Subcutaneous abdominal adipose tissue (tissue), 5 donors: ENCODE data around the gene DCANP1.

Source experiments
- H3K27ac ChIP-seq: one replicate; pipeline ENCODE4 v1.7.0; 2013; ENCODE audit warnings: low read depth, mild to moderate bottlenecking, inconsistent platforms, low read length, moderate library complexity
- H3K27me3 ChIP-seq, 5 donors: one replicate each; pipeline ENCODE4 v1.7.0; 2013; ENCODE audit warnings: low read length in 5 of 5, inconsistent platforms in 1 of 5; ENCODE audit not compliant: control insufficient read depth in 5 of 5, insufficient read depth in 4 of 5
- H3K36me3 ChIP-seq, 5 donors: one replicate each; pipeline ENCODE4 v1.7.0; 2013; ENCODE audit warnings: low read length in 5 of 5; ENCODE audit not compliant: control insufficient read depth in 5 of 5, insufficient read depth in 5 of 5
- H3K4me1 ChIP-seq, 5 donors: one replicate each; pipeline ENCODE4 v1.7.0; 2013; ENCODE audit warnings: low read length in 5 of 5, mild to moderate bottlenecking in 3 of 5, moderate library complexity in 1 of 5; ENCODE audit not compliant: control insufficient read depth in 5 of 5, insufficient read depth in 5 of 5
- H3K4me3 ChIP-seq, 5 donors: one replicate each; pipeline ENCODE4 v1.7.0; 2013; ENCODE audit warnings: low read length in 5 of 5, low read depth in 1 of 5
- H3K9ac ChIP-seq, 5 donors: one replicate each; pipeline ENCODE4 v1.7.0; 2013; ENCODE audit warnings: low read length in 5 of 5, mild to moderate bottlenecking in 4 of 5, moderate library complexity in 3 of 5
- H3K9me3 ChIP-seq, 5 donors: one replicate each; pipeline ENCODE4 v1.7.0; 2013; ENCODE audit warnings: low read length in 5 of 5; ENCODE audit not compliant: control insufficient read depth in 5 of 5
- donor health status: healthy.
- donor health status: healthy.
- donor health status: healthy.
- donor health status: healthy.
- donor health status: healthy.

Gene DCANP1

GRCh38 chr5:135398855-135399793 lies 48.0 kb downstream of the DCANP1 start, which contains the start of gene MACROH2A1:
TSS of gene MACROH2A1 (minus strand) at chr5:135399231. CDS start at chr5:135389093, 10,138 bp downstream.
- H3K4me3 ChIP-seq: peak within 1 kb of the TSS; percentile 78 to 92 (median 88)
- H3K36me3 ChIP-seq: no peaks in the 10 kb centered on the region
- H3K27ac ChIP-seq: peak within 1 kb of the TSS; percentile 81
- no peaks in the 10 kb centered on the region for H3K27me3 ChIP-seq
- H3K9ac ChIP-seq: peak within 1 kb of the TSS; percentile 66 to 98 (median 95)
- no peaks in the 10 kb centered on the region for H3K9me3 ChIP-seq
- H3K4me1 ChIP-seq: peaks cover 4 to 57% (median 48%) of the 10 kb centered on the region in 5 donors

GRCh38 chr5:135398160-135398854 lies 48.8 kb downstream of the DCANP1 start:
- Histone ChIP-seq H3K4me3 (peak overlapping the region; percentile 62 to 90 (median 84)), H3K36me3 (no peaks in the 10 kb centered on the region), H3K9me3 (no peaks in the 10 kb centered on the region), H3K27ac (peak overlapping the region; percentile 81), H3K27me3 (no peaks in the 10 kb centered on the region), H3K9ac (peak overlapping the region; percentile 66 to 98 (median 93)), H3K4me1 (peaks cover 4 to 64% (median 54%) of the 10 kb centered on the region in 5 donors)

- Histone ChIP-seq H3K4me1 (peaks cover 5 to 76% (median 60%) of the 10 kb centered on the region in 5 donors), H3K4me3 (peak overlapping the region in 1 of 5 donors; percentile 88), H3K27me3 (no peaks in the 10 kb centered on the region), H3K9ac (peak overlapping the region; percentile 32 to 98 (median 92)), H3K27ac (no peak overlapping the region), H3K36me3 (peaks cover 0 to 6% (median 0%) of the 10 kb centered on the region in 5 donors), H3K9me3 (no peaks in the 10 kb centered on the region)
Measured at GRCh38 chr5:135397084-135397483, 50.1 kb downstream of the DCANP1 start.

- Histone ChIP-seq H3K4me3 (no peak overlapping the region), H3K27ac (no peak overlapping the region), H3K9ac (peak overlapping the region in 3 of 5 donors; percentile 26 to 39 (median 32)), H3K9me3 (no peaks in the 10 kb centered on the region), H3K4me1 (peaks cover 10 to 81% (median 65%) of the 10 kb centered on the region in 5 donors), H3K36me3 (peaks cover 0 to 7% (median 0%) of the 10 kb centered on the region in 5 donors), H3K27me3 (no peaks in the 10 kb centered on the region)
Measured at GRCh38 chr5:135396459-135397055, 50.6 kb downstream of the DCANP1 start.

GRCh38 chr5:135395866-135396265 lies 51.3 kb downstream of the DCANP1 start:
- Histone ChIP-seq H3K4me3 (no peak overlapping the region), H3K27me3 (no peaks in the 10 kb centered on the region), H3K9ac (peak overlapping the region in 1 of 5 donors; percentile 18), H3K36me3 (peaks cover 0 to 7% (median 0%) of the 10 kb centered on the region in 5 donors), H3K4me1 (peaks cover 10 to 88% (median 72%) of the 10 kb centered on the region in 5 donors), H3K27ac (no peak overlapping the region), H3K9me3 (no peaks in the 10 kb centered on the region)

- peaks cover 0 to 7% (median 0%) of the 10 kb centered on the region in 5 donors for H3K36me3 ChIP-seq
- H3K27me3 ChIP-seq: no peaks in the 10 kb centered on the region
- no peak overlapping the region for H3K4me3 ChIP-seq
- peak overlapping the region in 1 of 5 donors; percentile 18 for H3K9ac ChIP-seq
- H3K4me1 ChIP-seq: peaks cover 10 to 91% (median 76%) of the 10 kb centered on the region in 5 donors
- no peaks in the 10 kb centered on the region for H3K9me3 ChIP-seq
- H3K27ac ChIP-seq: no peak overlapping the region
Measured at GRCh38 chr5:135395451-135395850, 51.7 kb downstream of the DCANP1 start.
